GM21390 (cell line): Measurements from ENCODE around the gene BICC1.
"Not testable (repeated sequence)": the region's sequence is repeated elsewhere in the genome, so short reads cannot be mapped to it uniquely, and the experiment has no call there.

Source experiments
- ATAC-seq: cut with Tn5 transposase; IDR thresholded peaks from one replicate; pipeline ENCODE4 v1.9.1; 2021; ENCODE audit not compliant: unreplicated experiment

BICC1 gene

DNA sequence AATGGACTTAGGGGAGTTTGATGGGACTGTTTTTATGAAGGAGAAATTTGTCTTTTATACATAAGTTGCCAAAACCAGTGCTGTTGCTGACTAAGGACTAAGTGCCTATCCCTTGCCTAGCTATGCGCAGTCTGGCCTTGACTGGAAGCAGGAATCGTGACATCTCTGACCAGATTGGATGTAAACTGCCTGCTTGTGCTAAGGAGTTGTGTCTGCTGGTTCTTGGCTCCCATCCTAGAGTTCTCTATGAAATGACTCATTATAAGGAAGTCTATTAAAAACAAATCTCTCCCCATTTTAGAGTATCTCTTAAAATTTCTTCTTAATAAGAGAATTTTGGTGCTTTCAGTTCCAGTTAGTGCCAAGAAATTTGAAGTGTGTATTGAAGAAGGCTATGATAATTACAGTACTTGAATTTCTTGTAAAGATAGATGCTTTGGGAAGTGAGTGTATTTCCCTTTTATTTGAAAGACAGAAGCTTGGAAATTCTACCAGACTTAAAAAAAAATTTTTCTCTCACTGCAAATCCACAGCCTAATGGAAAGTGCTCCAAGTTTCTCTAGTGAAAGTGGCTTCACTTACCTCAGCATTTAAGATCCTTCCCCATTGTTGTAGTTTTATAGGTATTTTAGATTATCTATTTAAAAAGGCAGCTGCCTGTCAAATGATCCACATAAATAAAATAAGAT, 77.6 kb downstream of the BICC1 start:
- ATAC-seq = no peak

DNA sequence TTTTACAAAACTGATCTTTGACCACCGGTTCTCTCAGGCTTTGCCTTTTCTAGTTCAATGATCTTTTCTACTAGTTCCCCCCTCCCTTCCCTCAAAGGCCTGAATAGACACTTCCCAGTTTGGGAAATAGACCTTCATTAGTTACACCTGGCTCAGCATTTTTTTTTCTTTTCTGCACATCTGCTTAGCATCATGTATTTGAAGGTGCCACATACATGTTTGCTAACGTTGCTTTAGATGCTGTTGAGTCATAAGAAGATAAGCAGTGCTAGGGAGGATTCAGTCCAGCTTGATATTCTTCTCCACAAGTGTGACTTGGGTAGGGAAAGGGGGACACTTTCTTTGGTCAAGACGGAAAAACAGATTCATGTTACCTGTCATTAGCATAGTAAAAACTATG, 78.3 kb downstream of the BICC1 start:
- ATAC-seq = no peak

DNA sequence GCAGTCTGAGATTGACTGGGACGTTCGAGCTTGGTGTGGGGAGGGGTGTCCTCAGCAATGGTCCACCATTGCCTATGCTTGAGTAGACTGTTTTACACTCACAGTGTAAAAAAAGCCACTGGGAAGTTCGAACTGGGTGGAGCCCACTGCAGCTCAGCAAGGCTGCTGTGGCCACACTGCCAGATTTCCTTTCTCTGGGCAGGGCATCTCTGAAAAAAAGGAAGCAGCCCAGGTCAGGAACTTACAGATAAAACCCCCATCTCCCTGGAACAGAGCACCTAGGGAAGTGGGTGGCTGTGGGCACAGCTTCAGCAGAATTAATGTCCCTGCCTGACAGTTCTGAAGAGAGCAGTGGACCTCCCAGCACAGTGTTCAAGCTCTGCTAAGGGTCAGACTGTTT, 80.3 kb downstream of the BICC1 start:
- no peak for ATAC-seq

DNA sequence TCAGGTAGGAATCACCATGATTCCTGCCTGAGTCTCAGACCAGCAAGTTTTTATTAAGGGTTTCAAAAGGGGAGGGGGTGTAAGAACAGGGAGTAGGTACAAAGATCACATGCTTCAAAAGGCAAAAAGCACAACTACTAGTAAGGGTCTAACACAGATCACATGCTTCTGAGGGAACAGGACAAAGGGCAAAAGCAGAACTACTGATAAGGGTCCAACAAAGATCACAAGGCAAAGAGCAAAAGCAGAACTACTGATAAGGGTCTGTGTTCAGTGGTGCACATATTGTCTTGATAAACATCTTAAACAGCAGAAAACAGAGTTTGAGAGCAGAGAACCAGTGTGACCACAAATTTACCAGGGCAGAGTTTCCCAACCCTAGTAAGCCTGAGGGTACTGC, 84.5 kb downstream of the BICC1 start:
- not testable (repeated sequence) for ATAC-seq

DNA sequence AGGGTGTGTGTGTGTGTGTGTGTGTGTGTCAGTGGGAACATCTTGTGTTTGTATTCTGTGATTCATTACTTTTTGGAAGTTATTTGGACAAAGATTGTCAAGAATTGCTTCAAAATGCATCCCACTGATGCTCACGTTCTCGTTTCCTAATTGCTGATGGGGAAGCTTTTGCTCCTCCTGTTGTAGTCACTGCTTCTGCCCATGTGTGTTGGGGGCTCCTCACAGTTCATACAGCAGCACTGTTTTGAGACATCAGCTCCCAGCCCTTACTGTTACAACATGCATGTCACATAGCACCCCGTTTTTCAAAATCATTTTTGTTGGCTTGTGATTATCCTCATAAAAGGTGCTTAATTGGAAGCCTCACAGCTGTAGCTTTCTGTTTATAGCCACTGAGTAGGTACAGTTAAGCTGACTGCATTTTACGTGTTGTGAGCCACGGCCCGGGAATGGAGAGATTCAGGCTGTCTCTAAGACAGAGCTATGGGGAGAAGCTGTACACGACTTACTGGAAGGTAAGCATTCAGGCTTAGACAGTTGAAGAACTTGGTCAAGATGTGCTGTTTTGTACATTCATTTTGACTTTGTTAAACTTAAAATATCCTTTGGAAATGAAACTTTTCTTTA, 87.4 kb downstream of the BICC1 start:
- no peak for ATAC-seq

DNA sequence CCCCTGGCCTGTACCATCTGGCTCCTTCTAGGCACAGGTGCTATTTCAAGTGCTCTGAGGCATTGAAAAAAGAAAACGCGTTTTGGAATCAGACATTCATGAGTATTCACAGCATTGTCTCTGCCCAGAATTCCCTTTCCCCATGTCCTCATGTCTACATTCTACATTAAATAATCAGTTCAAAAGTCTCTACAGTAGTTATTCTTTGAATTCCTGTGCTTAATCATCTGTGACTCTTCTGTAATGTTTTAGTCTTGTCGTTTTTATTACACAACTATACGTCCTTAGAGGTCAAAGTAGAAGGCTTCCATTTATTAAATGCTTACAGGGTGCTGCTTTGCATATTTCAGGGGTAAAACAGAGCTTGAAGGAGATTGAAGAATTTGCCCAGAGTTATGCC, 95.7 kb downstream of the BICC1 start:
- no peak for ATAC-seq

DNA sequence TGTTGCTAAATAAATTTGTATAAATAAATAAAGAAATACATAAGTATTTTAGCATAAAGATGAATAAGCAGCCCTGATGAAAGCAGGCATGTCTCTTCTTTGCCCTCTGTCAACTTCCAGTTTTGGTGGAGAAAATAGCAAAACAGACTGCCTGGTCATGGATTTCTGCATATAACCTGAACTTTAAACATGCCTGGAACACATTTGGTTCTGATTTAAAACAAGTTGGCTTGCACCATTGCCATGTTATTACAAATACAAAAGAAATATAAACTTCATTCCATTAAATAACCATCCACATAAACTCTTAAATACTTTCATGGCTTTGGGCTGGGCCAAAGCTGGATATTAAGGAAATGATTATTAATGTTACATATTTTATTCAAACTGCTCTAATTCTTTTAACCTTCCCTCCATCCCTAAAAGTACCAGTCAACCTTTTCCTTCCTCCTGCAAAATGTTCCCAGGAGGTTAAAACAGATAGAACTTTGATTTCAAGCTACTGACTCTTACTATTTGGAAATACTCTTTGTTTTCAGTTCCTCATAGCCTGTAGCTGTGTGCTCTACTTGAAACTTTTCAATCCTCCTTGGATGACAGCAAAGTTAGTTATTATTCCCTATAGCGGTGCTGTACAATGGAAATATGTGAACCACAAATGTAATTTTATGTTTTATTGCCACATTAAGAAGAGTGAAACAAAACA, 96.3 kb downstream of the BICC1 start:
- ATAC-seq = no peak

DNA sequence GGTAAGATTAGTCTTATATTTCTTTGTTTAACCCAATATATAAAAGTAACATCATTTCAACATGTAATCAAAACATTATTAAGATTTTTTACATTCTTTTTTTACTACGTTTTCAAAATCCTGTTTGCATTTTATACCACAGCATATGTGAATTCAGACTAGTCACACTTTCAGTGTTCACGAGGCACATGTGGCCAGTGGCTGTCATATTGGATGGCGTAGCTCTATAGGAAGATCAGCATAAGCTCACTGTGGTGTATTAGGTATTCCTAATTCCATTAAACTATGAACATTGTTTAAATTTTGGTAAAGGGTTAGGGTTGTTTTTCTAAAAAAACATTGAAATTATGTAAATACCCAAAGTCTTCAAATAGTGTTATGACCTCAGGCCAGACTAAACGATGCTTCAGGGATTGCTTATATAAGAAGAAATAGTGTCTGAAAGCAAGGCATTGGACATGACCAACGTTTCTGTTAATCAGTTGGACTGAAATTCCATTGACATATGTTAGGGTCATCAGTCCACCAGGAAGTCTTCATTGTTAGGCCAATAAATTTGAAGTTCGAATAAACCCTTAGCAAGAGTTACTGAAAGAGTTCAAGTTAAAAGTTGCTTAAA, 97.0 kb downstream of the BICC1 start:
- ATAC-seq = no peak

DNA sequence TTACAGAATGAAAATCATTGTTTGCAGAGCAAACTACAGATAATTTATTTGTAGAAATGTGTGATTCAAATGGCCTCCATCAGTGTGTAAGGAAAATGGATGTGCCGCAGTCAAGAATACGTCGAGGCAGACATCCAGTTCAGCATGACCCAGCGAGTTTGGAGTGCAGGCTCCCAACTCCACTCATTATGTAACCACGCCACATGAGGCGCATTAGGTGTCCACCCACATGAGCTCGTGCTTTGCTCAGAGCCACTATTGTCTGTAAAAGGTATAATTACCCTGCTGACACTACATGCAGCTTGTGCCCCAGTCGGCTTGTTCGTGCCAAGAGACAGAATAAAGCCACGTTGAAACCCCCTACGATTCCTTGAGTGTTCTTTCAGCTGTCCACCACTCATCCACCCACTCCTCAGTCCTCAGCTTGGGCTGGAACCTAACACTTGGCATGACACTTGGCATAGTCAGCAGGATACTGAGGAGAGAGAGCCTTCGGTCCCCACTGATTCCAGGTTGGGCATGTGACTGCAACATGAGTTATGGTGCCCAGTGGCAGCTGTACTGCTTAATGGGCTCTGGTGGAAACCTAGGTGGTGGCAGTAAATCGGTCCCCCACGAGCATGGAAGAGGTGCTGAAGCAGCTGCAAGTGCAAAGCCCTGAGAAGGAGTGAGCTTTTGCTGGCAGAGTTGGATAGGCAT, 102.7 kb downstream of the BICC1 start:
- ATAC-seq = no peak

DNA sequence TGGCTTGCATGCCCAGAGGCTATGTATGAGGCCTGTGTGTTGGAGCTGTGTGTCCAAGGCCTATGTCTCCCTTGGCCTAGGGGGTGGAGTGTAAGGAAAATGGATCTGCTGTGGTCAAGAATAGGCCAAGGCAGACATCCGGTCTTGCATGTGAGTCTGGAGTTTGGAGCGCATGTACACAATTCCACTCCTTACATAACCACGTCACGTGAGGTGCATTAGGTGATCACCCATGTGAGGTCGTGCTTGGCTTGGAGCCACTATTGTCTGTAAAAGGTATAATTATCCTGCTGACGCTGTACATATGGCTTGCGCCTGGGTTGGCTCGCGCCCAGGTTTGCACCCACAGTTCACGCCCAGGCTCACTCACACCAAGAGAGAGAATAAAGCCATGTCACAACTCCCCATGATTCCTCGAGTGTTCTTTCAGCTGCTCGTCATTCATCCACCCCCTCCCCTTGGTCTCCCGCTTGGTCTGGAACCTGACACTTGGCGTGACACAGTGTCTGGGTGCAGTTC, 105.5 kb downstream of the BICC1 start:
- ATAC-seq = no peak

DNA sequence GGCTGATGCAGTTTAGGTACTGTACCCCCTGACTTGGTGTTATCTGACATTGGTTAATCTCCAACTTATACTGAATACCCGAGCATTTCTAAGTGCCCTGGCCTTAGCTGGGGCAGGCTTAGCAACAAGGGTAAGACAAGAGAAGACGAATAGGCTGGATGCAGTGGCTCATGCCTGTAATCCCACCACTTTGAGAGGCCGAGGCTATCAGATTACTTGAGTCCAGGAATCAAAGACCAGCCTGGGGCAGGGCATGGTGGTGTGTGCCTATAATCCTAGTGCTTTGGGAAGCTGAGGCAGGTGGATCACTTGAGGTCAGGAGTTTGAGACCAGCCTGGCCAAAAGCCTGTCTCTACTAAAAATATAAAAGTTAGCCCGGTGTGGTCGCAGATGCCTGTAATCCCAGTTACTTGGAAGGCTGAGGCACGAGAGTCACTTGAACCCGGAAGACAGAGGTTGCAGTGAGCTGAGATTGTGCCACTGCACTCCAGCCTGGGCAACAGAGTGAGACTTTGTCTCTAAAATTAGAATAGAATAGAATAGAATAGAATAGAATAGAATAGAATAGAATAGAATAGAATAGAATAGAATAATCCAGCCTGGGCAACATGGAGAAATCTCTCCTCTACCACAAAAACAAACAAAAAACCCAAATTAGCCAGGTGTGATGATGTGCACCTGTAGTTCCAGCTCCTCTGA, 108.9 kb downstream of the BICC1 start:
- ATAC-seq = no peak

DNA sequence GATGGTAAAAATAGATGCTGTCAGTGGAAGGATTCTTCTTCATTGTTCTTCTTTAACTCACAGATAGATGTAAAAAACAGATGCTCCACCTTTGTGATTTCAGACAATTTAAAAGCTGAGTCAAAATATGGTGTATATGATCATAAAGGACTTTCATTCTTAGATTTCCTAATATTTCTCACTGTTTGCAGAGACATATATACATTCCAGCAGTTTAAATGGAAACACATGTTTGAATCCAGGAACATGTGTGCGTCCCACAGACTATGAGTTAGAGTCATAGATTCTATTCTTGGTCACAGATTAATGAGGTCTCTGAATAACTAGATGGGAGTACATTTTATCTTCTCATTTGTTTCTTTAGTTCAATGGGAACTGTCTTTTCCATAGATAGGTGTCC, 109.6 kb downstream of the BICC1 start:
- no peak for ATAC-seq

DNA sequence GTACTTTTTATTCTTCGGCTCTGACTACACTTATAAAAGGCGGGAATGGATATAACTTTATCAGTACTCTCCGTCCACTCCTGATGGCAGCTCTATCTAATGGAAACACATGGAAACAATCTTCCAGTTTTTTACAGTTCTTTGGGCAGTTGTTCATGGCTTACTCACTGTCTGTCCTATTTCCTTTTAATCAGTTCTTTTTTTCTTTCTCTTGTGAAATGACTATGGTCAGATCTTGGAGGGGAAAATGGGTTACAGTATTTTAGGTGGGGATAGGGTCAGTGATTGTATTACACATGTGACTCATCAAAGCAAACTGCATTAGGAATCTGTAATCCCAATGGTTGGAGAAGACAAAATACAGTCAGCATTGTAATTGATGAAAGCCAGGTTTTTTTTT, 112.4 kb downstream of the BICC1 start:
- ATAC-seq = no peak

DNA sequence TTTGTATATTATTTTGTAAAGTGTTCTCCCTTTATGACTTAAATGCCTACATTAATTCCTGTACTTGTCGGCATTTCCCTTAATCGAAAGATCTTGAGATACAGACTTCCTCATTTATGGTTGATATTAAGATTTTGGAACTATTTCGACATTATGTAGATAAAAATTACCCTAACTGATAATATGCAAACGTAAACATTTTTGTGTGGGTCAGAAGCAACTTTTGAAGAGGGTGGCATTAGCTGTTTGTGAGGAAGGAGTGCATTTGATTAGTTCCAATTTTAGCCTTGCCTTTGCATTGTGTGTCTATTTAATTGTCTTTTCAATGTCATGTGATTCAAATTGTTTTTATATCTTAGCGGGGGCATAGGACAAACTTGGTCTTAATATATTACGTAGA, 114.7 kb downstream of the BICC1 start:
- ATAC-seq = no peak

DNA sequence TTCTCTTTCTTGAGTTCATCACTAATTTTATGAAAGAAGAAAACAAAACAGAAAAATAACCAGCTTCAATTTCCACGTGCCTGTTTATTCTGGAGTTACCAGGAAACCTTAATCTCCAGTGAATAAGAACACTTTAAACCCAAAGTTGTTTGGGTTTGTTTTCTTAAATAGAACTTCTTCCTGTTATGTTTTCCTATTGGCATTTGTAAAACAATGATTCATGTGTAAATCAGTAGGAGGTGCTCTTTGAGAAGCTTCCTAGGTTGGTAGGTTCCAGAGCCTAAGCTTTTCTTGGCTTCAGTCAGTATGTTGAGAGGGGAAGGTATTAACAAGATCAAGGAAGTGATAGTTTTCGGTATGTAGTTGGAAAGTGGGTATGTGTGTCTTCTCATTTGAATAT, 119.0 kb downstream of the BICC1 start:
- no peak for ATAC-seq

DNA sequence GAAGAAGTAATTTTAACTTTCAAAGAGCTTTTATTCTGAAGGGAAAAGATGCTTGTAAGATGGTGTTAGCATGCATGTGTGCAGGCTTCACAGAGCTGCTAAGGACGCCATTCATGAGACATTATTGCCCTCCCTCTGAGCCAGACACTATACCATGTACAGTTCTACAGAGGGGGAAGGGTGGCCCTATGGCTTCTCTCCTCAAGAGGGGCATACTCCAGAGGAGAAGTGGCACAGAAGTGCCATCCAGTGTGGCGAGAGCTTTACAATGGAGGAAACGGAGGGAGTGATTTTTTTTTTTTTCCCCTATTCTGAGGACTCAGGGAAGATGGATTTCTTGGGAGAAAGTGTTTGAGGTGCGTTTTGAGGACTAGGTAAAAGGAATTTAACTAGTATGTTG, 119.5 kb downstream of the BICC1 start:
- no peak for ATAC-seq

DNA sequence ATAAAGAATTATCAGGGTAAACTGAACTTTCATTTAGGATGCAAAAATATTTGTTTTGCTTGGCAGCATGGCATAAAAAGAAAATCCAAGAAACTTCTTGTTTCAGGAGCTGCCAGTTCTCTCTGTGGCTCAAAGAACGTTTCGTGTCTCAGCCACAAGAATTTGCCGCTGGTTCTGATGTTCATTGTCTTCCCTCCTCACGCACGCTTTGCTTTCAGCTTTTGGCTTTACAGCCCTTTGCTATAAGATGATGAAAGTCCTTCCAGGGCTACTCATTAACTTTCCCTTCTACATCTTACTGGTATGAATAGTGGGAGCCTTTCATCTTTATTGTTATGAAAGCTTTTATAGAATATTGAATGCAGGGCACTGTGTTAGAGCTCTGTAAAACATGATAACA, 124.7 kb downstream of the BICC1 start:
- ATAC-seq = no peak

DNA sequence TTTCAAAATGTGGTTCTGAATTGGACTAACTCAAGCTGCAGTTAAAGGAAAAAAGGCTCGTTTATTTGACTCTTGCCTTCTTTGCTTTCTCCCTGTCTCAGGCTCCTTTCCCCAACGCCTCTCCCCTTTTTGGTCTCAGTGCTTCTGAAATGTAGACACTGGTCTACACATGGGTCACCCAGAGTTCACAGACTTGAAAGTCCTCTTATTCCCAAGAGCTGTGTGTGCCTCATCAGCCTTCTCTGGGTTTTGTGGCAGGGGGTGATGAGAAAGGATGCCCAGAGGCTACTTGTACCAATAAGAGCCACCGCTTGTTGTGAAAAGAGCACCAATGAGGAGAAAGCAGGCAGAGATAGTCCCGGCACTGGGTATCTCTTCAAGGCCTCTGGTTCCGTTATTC, 125.7 kb downstream of the BICC1 start:
- ATAC-seq = no peak

DNA sequence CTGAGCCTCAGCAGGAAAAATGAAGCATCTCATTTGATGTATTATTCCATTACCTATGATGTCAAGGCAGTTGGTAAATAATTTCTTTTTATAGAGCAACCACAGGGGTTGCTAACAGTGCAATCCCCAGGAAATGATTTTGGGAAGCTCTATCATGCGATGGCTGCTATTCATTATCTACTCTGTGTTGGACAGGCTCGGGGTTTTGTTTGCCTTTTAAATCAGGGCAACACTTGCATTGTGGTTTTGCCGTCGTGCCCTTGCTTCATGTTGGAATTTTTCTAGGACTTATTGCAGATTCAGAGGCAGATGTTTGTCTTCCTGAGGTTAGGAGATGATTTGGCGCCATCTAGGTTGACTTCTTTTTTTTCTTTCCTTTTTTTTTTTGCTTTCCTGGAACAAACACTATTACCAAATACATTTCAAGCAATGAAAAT, 128.4 kb downstream of the BICC1 start:
- ATAC-seq = no peak

DNA sequence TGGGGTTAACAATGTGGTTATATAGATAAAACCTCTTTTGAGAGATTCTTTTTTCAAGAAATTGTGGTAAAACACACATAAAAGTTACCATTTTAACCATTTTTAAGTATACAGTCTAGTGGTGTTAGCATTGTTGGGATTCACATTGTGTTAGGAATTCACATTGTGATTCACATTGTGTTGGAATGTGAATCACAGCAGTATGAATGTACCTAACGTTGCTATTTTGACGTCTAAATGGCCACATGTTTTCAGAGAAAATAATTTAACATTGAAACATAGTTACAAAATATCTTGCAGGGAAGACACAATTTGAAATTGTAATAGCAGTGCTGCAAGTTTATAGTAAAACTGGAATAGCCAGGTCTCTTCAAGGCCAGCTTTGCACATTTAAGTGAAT, 129.0 kb downstream of the BICC1 start:
- ATAC-seq = no peak

DNA sequence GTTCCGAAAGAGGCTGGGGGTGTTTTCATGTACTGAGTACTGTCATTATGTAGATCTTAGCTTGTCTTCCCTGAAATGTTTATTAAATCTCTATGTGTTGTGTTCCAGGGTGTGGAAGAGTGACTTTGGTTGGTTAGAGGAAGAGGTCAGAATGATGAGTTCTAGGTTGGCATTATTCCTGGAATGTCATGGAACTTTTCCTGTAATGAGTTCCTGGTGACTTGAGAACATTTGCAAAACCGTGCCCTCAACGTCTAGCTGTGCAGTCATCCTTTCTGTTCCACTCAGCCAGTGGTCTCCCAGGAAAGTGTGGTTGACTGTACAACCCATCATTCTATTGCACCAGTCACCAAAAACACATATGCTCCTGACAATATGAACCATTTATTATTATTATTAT, 129.6 kb downstream of the BICC1 start:
- no peak for ATAC-seq
